Cardiac fibroblast (primary cell): ENCODE measurements around the gene HSPBAP1.

Source experiments
- DNase-seq, 2 donors: peaks; one replicate each; pipeline versions ENCODE4 v3.0.0 to v3.0.0-alpha.2; 2010; ENCODE audit warnings: low read depth in 2 of 2
- H3K4me3 ChIP-seq, 2 donors: replicated peaks in 1 of 2; 1 replicate in 1 of 2; 2 replicates in 1 of 2; pipeline ENCODE4 v1.5.1; 2011; ENCODE audit warnings: low read depth in 2 of 2, low read length in 2 of 2, mild to moderate bottlenecking in 2 of 2, moderate library complexity in 1 of 2
- CTCF ChIP-seq: IDR thresholded peaks from one replicate; pipeline ENCODE4 v1.5.1; 2011; ENCODE audit warnings: low read depth, mild to moderate bottlenecking, low read length, inconsistent platforms

The HSPBAP1 gene

GRCh38 chr3:122797291-122797690, 3.7 kb upstream of the HSPBAP1 start:
- no peak for TF ChIP-seq CTCF
- H3K4me3 ChIP-seq = no peak overlapping the region
- DNase-seq = no peak

- no peak for TF ChIP-seq CTCF
- DNase-seq = peak; percentile 3 to 17
Measured at GRCh38 chr3:122795674-122796195, 2.1 kb upstream of the HSPBAP1 start.

GRCh38 chr3:122794779-122795673, 1.4 kb upstream of the HSPBAP1 start, which contains the start of gene SLC49A4:
Gene SLC49A4 (plus strand): TSS chr3:122795069. CDS start chr3:122795193, 124 bp downstream.
- H3K4me3 ChIP-seq = peak within 1 kb of the TSS; percentile 75 to 77
- TF ChIP-seq CTCF = no peak
- DNase-seq = peak; percentile 67 to 79

More at GRCh38 chr3:122795674-122796195, 2.1 kb upstream of the HSPBAP1 start:
- H3K4me3 ChIP-seq = peak overlapping the region; percentile 75 to 77

- H3K4me3 ChIP-seq = peak overlapping the region; percentile 75 to 77
- no peak for TF ChIP-seq CTCF
Measured at GRCh38 chr3:122794483-122794778, 800 bp upstream of the HSPBAP1 start.

GRCh38 chr3:122789585-122790273, 3.9 kb downstream of the HSPBAP1 start:
- no peak for DNase-seq
- no peak overlapping the region for H3K4me3 ChIP-seq
- no peak for TF ChIP-seq CTCF

More at GRCh38 chr3:122794483-122794778, 800 bp upstream of the HSPBAP1 start:
- DNase-seq = peak in 1 of 2 donors; percentile 73

GRCh38 chr3:122787872-122788271, 5.8 kb downstream of the HSPBAP1 start:
- no peak overlapping the region for H3K4me3 ChIP-seq
- no peak for DNase-seq
- no peak for TF ChIP-seq CTCF
